GM12892 (cell line): ENCODE data around the gene B4GALT4.

Experiments
- POLR2A ChIP-seq: IDR thresholded peaks from 2 replicates; pipeline ENCODE4 v1.6.1; 2011; ENCODE audit warnings: low read depth, low read length, control low read depth
- TAF1 ChIP-seq: IDR thresholded peaks from 2 replicates; pipeline ENCODE4 v1.6.1; 2011; ENCODE audit warnings: low read depth, mild to moderate bottlenecking, control low read depth, low read length, borderline replicate concordance

DNA sequence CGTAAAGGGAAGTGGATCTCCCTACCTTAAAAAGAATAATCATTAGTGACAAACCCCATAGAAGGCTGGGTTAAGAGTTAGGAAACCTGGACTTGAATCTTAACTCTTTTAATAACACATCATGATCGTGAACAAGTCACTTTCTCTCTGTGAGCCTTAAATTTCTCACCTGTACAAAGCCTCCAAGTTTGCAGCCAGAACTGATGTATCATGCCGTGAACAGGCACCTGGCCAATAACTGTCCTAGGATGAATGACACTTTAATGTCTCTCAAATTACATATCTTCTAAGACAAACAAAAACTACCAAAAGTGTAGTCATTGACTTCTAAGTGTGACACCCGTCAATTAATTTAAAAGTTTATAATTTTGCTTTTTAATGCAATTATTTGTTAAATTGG is 63.4 kb downstream of the B4GALT4 start:
- TF ChIP-seq TAF1 (no peak), POLR2A (no peak)
